ENCODE measurements around the gene SSH2.
"Not testable (repeated sequence)": the region's sequence is repeated elsewhere in the genome, so short reads cannot be mapped to it uniquely, and the experiment has no call there.

Gene SSH2

GRCh38 chr17:29726715-29727252 is 203.2 kb downstream of the SSH2 start:
- DNase-seq = no peak

GRCh38 chr17:29725408-29725807 is 204.6 kb downstream of the SSH2 start:
- not testable (repeated sequence) for DNase-seq

GRCh38 chr17:29723278-29724047 is 206.6 kb downstream of the SSH2 start:
- no peak for DNase-seq

GRCh38 chr17:29722411-29723198 is 207.4 kb downstream of the SSH2 start:
- DNase-seq = no peak

GRCh38 chr17:29720551-29720950 is 209.5 kb downstream of the SSH2 start:
- no peak for DNase-seq

- DNase-seq = no peak
Observed at GRCh38 chr17:29719469-29719868, 210.6 kb downstream of the SSH2 start.

GRCh38 chr17:29718446-29719039 is 211.5 kb downstream of the SSH2 start:
- no peak for DNase-seq

- DNase-seq = no peak
Observed at GRCh38 chr17:29717817-29718216, 212.2 kb downstream of the SSH2 start.

GRCh38 chr17:29716566-29716965 is 213.5 kb downstream of the SSH2 start:
- no peak for DNase-seq

GRCh38 chr17:29715680-29716079 is 214.3 kb downstream of the SSH2 start:
- DNase-seq = no peak

- DNase-seq = no peak
Observed at GRCh38 chr17:29714146-29714545, 215.9 kb downstream of the SSH2 start.

- DNase-seq = no peak
Observed at GRCh38 chr17:29713626-29714025, 216.4 kb downstream of the SSH2 start.

- DNase-seq = no peak
Observed at GRCh38 chr17:29711588-29712385, 218.2 kb downstream of the SSH2 start.

GRCh38 chr17:29710891-29711418 is 219.1 kb downstream of the SSH2 start:
- no peak for DNase-seq

GRCh38 chr17:29710520-29710884 is 219.5 kb downstream of the SSH2 start:
- DNase-seq = no peak

GRCh38 chr17:29709866-29710519 is 220.0 kb downstream of the SSH2 start:
- no peak for DNase-seq

- no peak for DNase-seq
Observed at GRCh38 chr17:29707212-29707571, 222.8 kb downstream of the SSH2 start.

GRCh38 chr17:29706045-29706431 is 224.0 kb downstream of the SSH2 start:
- DNase-seq = no peak

- no peak for DNase-seq
Observed at GRCh38 chr17:29705386-29705785, 224.6 kb downstream of the SSH2 start.

GRCh38 chr17:29699283-29699682 is 230.7 kb downstream of the SSH2 start:
- no peak for DNase-seq

- no peak for DNase-seq
Observed at GRCh38 chr17:29698837-29699236, 231.2 kb downstream of the SSH2 start.

Measured in 8988T (cell line).